ENCODE results near the gene GYS1.

GYS1 gene

GRCh38 chr19:48950159-48950558, 43.0 kb downstream of the GYS1 start:
- Histone ChIP-seq H3K9ac (ENCODE audit: low read depth, low read length, poor library complexity, severe bottlenecking) (no peak overlapping the region), H3K79me2 (ENCODE audit: insufficient read depth, low read length) (peaks cover 4% of the 10 kb centered on the region; the same call in 1 of the 2 replicates), H3K4me1 (ENCODE audit: insufficient read depth, low read length, poor library complexity, severe bottlenecking) (no peaks in the 10 kb centered on the region), H3K36me3 (ENCODE audit: insufficient read depth, low read length) (no peaks in the 10 kb centered on the region), H3K9me3 (ENCODE audit: insufficient read depth, low read depth, low read length) (0 out of 2 replicates have a peak, but pooled peaks cover 10% of the 10 kb centered on the region), H3K27me3 (ENCODE audit: insufficient read depth, low read length, poor library complexity, severe bottlenecking) (no peaks in the 10 kb centered on the region), H3K4me3 (ENCODE audit: low read length, poor library complexity, severe bottlenecking) (no peak overlapping the region), H2AFZ (ENCODE audit: low read length) (no peak overlapping the region), H4K20me1 (ENCODE audit: insufficient read depth, low read length, poor library complexity, severe bottlenecking) (no peaks in the 10 kb centered on the region), H3K4me2 (ENCODE audit: low read depth, low read length, poor library complexity, severe bottlenecking) (no peak overlapping the region), H3F3A (ENCODE audit: low read depth) (no peaks in the 10 kb centered on the region), H3K9me2 (replicated peaks; ENCODE audit: low read depth, low read length) (no peaks in the 10 kb centered on the region)
- no peak for TF ChIP-seq CTCF (conservative IDR thresholded peaks at IDR 0.05; ENCODE audit: low read length)
- TF ChIP-seq EZH2phosphoT487 (IDR thresholded peaks at IDR 0.05; ENCODE audit: borderline replicate concordance) = no peak

- Histone ChIP-seq H3K27me3 (ENCODE audit: insufficient read depth, low read length, poor library complexity, severe bottlenecking) (no peaks in the 10 kb centered on the region), H2AFZ (ENCODE audit: low read length) (no peak overlapping the region), H3K9me2 (replicated peaks; ENCODE audit: low read depth, low read length) (no peaks in the 10 kb centered on the region), H3K36me3 (ENCODE audit: insufficient read depth, low read length) (no peaks in the 10 kb centered on the region), H3F3A (ENCODE audit: low read depth) (no peaks in the 10 kb centered on the region), H4K20me1 (ENCODE audit: insufficient read depth, low read length, poor library complexity, severe bottlenecking) (no peaks in the 10 kb centered on the region), H3K9ac (ENCODE audit: low read depth, low read length, poor library complexity, severe bottlenecking) (no peak overlapping the region), H3K4me1 (ENCODE audit: insufficient read depth, low read length, poor library complexity, severe bottlenecking) (no peaks in the 10 kb centered on the region), H3K4me2 (ENCODE audit: low read depth, low read length, poor library complexity, severe bottlenecking) (no peak overlapping the region), H3K4me3 (ENCODE audit: low read length, poor library complexity, severe bottlenecking) (no peak overlapping the region), H3K9me3 (ENCODE audit: insufficient read depth, low read depth, low read length) (0 out of 2 replicates have a peak, but pooled peaks cover 10% of the 10 kb centered on the region), H3K79me2 (ENCODE audit: insufficient read depth, low read length) (no peaks in the 10 kb centered on the region)
- TF ChIP-seq EZH2phosphoT487 (IDR thresholded peaks at IDR 0.05; ENCODE audit: borderline replicate concordance) (no peak), CTCF (conservative IDR thresholded peaks at IDR 0.05; ENCODE audit: low read length) (no peak)
Measured at GRCh38 chr19:48947258-48947542, 45.9 kb downstream of the GYS1 start.

- Histone ChIP-seq H3K9ac (ENCODE audit: low read depth, low read length, poor library complexity, severe bottlenecking) (no peak overlapping the region), H3K9me2 (replicated peaks; ENCODE audit: low read depth, low read length) (no peaks in the 10 kb centered on the region), H3K27me3 (ENCODE audit: insufficient read depth, low read length, poor library complexity, severe bottlenecking) (no peaks in the 10 kb centered on the region), H3K4me3 (ENCODE audit: low read length, poor library complexity, severe bottlenecking) (no peak overlapping the region), H3K79me2 (ENCODE audit: insufficient read depth, low read length) (no peaks in the 10 kb centered on the region), H3F3A (ENCODE audit: low read depth) (no peaks in the 10 kb centered on the region), H3K36me3 (ENCODE audit: insufficient read depth, low read length) (no peaks in the 10 kb centered on the region), H3K4me1 (ENCODE audit: insufficient read depth, low read length, poor library complexity, severe bottlenecking) (no peaks in the 10 kb centered on the region), H3K4me2 (ENCODE audit: low read depth, low read length, poor library complexity, severe bottlenecking) (no peak overlapping the region), H4K20me1 (ENCODE audit: insufficient read depth, low read length, poor library complexity, severe bottlenecking) (no peaks in the 10 kb centered on the region), H2AFZ (ENCODE audit: low read length) (no peak overlapping the region), H3K9me3 (ENCODE audit: insufficient read depth, low read depth, low read length) (0 out of 2 replicates have a peak, but pooled peaks cover 10% of the 10 kb centered on the region)
- TF ChIP-seq CTCF (conservative IDR thresholded peaks at IDR 0.05; ENCODE audit: low read length) (no peak), EZH2phosphoT487 (IDR thresholded peaks at IDR 0.05; ENCODE audit: borderline replicate concordance) (no peak)
Measured at GRCh38 chr19:48946463-48947257, 46.4 kb downstream of the GYS1 start.

All from Loucy (cell line).